T-helper 1 cell treated with Interleukin-12 subunit alpha and Interleukin-12 subunit beta and Interleukin-4 antibody, amounts not matched to agents 30 ng/mL and 1 ng/mL, for 36 hours (primary cell): ENCODE measurements around the gene CADM1. TPM values are rescaled to one million over a fixed set of nuclear protein-coding genes. Genes with fewer than 3 reads are reported as not detected.

Experiments used
- intact Hi-C: fragments of 100-400 bp; cut with micrococcal nuclease; formaldehyde crosslinking; loops from one replicate; pipeline ENCODE4 v1.15.1; 2024
- total RNA-seq: library from RNA; stranded (reverse); gene quantifications from 2 replicates; pipeline ENCODE4 v1.2.3, GENCODE V29; 2022

Gene CADM1
- total RNA-seq, 1 donor from 2014 or later, result 0.83 TPM

GRCh38 chr11:115324581-115325432 is 179.4 kb downstream of the CADM1 start:
- intact Hi-C loops, result loop anchor here (1.0 to 10.0 kb wide), 4 partner anchors 178 to 951 kb away; no protein-coding TSS in a partner anchor

GRCh38 chr11:115322553-115323203 is 181.5 kb downstream of the CADM1 start:
- intact Hi-C loops, result loop anchor here (10.0 kb wide), 1 partner anchor 548 kb away; no protein-coding TSS in a partner anchor

- intact Hi-C loops, result loop anchor here (10.0 kb wide), 1 partner anchor 547 kb away; no protein-coding TSS in a partner anchor
These were observed 182.5 kb downstream of the CADM1 start for GRCh38 chr11:115321605-115322289.

- intact Hi-C loops, result no loop called here
These were observed 186.7 kb downstream of the CADM1 start for GRCh38 chr11:115317277-115318185.

GRCh38 chr11:115316696-115317095 is 187.5 kb downstream of the CADM1 start:
- intact Hi-C loops, result no loop called here

GRCh38 chr11:115314330-115314920 is 189.8 kb downstream of the CADM1 start:
- intact Hi-C loops, result no loop called here

GRCh38 chr11:115313224-115313838 is 190.9 kb downstream of the CADM1 start:
- intact Hi-C loops, result no loop called here

GRCh38 chr11:115311949-115312348 is 192.3 kb downstream of the CADM1 start:
- intact Hi-C loops, result no loop called here

- intact Hi-C loops, result no loop called here
These were observed 197.5 kb downstream of the CADM1 start for GRCh38 chr11:115306689-115307088.

GRCh38 chr11:115304774-115305472 is 199.3 kb downstream of the CADM1 start:
- intact Hi-C loops, result no loop called here

- intact Hi-C loops, result no loop called here
These were observed 200.2 kb downstream of the CADM1 start for GRCh38 chr11:115303929-115304531.

- intact Hi-C loops, result no loop called here
These were observed 201.1 kb downstream of the CADM1 start for GRCh38 chr11:115302946-115303703.

GRCh38 chr11:115300660-115301428 is 203.4 kb downstream of the CADM1 start:
- intact Hi-C loops, result no loop called here

- intact Hi-C loops, result no loop called here
These were observed 205.8 kb downstream of the CADM1 start for GRCh38 chr11:115298300-115299012.

- intact Hi-C loops, result no loop called here
These were observed 206.9 kb downstream of the CADM1 start for GRCh38 chr11:115297330-115297729.

- intact Hi-C loops, result no loop called here
These were observed 212.9 kb downstream of the CADM1 start for GRCh38 chr11:115291325-115291724.

- intact Hi-C loops, result no loop called here
These were observed 213.3 kb downstream of the CADM1 start for GRCh38 chr11:115290893-115291292.
